Measurements from ENCODE around the gene THUMPD2. TPM values are rescaled to one million over a fixed set of nuclear protein-coding genes. Genes with fewer than 3 reads are reported as not detected.

THUMPD2 gene
- total RNA-seq, 1 donor from 2014 or later, result 9.8 TPM

DNA sequence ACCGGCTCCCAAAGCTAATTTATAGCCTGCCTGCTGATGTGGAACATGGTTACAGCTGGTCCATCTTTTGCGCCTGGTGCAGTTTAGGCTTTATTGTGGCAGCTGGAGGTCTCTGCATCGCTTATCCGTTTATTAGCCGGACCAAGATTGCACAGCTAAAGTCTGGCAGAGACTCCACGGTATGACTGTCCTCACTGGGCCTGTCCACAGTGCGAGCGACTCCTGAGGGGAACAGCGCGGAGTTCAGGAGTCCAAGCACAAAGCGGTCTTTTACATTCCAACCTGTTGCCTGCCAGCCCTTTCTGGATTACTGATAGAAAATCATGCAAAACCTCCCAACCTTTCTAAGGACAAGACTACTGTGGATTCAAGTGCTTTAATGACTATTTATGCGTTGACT lies 62.0 kb downstream of the THUMPD2 start:
- DNase-seq (ENCODE audit: low read depth), result no peak

DNA sequence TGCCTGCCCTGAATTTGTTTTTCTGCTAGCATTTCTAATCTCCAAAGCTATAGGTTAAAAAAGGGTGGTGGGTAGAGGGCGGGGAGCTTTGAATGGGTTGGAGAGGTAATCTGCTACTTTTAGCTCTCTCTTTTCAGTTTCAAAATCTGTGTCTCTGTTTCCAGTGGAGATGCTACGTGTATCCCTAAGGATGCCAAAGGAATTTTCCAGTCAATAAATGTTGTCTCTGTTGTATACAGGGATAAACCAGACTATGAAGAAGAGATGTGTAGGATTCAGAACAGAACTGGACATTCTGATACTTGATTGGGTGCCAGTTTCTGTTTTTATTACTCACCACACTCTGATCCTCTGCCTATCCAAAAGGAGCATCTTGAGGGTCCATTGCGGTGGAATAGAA lies 63.2 kb downstream of the THUMPD2 start:
- no peak for DNase-seq (ENCODE audit: low read depth)

DNA sequence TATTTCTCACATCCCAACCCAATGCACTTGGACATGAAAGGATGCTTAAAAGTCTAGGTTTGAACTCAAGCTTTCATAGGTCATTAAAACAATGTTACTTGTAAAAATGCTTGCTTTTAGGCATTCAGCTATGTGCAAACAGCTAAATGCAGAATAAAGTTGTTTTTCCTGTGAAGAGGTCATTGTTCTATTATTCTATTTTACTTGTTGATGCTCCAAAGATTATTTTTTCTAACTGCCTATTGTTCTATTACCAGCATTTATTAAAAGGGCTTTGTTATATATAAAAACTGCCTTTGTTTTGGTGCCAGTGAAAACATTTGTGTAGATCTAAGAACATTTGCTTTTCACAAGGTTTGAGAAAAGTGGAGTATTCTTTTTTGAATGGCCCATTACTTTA lies 64.0 kb downstream of the THUMPD2 start:
- DNase-seq (ENCODE audit: low read depth), result no peak

GRCh38 chr2:39712953-39713352 lies 66.1 kb downstream of the THUMPD2 start:
- no peak for DNase-seq (ENCODE audit: low read depth)

DNA sequence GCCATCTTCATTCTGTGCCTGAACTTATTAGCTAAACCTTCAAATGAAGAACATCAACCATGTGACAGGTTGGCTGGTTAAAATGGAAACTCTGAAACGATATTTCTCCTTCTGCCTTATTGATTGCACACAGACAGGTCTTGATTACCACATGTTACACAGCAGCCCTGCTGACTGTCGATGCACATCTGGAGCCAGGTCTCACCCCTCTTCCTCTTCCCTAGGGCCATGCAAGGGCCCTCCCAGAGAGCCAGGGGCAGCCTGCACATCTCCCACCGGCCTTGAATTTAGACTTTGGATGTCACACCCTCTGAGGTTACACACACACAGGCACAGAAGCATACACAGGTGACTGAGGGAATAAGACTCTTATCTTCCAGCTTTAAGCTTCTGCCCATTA lies 68.3 kb downstream of the THUMPD2 start:
- DNase-seq (ENCODE audit: low read depth), result no peak

DNA sequence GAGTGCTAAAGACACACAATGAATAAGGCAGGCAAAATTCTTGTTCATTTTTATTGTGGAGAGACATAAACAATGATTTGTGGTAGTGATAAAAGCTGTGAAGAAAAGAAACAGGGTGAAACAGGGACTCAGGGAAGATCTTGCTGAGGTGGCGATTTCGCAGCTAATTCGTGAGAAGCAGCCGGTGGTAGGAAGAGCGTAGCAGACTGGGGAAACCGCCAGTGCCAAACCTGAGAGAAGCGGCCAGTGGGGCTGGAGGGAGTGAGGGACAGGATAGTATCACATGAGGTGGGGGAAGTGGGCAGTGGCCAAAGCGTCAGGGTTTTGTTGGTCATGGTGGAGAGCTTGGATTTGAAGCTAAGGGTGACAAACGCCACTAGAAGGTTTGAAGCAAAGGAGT lies 71.1 kb downstream of the THUMPD2 start:
- DNase-seq (ENCODE audit: low read depth), result no peak

- no peak for DNase-seq (ENCODE audit: low read depth)
Measured at GRCh38 chr2:39706945-39707344, 72.1 kb downstream of the THUMPD2 start.

GRCh38 chr2:39706312-39706711 lies 72.7 kb downstream of the THUMPD2 start:
- no peak for DNase-seq (ENCODE audit: low read depth)

- DNase-seq (ENCODE audit: low read depth), result no peak
Measured at GRCh38 chr2:39705638-39706037, 73.4 kb downstream of the THUMPD2 start.

- no peak for DNase-seq (ENCODE audit: low read depth)
Measured at GRCh38 chr2:39704540-39704939, 74.5 kb downstream of the THUMPD2 start.

- DNase-seq (ENCODE audit: low read depth), result no peak
Measured at GRCh38 chr2:39703181-39703872, 75.7 kb downstream of the THUMPD2 start.

DNA sequence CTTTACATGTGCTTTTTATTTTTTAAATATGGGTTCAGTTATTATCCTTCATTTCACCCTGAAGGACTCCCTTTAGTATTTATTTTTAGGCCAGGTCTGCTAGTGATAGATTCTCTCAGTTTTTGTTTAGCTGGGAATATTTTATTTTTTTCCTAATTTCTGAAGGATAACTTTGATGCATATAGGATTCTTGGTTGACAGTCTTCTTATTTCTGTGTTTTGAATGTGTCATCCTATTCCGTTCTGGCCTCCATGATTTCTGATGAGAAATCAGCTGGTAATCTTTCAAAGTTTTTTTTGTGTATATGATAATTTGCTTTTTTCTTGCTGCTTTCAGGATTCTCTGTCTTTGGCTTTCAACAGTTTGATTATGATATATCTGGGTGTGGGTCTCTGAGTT lies 77.9 kb downstream of the THUMPD2 start:
- no peak for DNase-seq (ENCODE audit: low read depth)

DNA sequence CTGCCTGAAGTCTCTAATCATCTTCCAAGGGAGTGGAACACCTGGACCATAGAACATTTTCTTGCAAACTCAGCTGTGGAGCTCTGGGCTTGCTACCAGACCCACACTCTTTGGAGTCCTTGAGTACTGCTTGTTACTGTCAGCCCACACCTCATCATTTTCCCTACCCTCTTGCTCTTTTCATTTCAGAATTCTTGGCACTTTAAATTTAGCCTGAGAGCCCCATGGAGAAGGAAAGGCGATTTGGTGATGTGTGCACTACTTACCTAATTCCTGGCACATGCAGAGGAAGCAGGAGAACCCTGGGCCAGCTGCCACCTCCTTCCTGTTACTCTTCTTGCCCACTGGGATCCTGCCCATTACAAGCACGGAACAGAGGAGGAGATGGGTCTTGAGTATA lies 81.6 kb downstream of the THUMPD2 start:
- DNase-seq (ENCODE audit: low read depth), result no peak

GRCh38 chr2:39696838-39697237 lies 82.2 kb downstream of the THUMPD2 start:
- DNase-seq (ENCODE audit: low read depth), result peak; percentile 81

DNA sequence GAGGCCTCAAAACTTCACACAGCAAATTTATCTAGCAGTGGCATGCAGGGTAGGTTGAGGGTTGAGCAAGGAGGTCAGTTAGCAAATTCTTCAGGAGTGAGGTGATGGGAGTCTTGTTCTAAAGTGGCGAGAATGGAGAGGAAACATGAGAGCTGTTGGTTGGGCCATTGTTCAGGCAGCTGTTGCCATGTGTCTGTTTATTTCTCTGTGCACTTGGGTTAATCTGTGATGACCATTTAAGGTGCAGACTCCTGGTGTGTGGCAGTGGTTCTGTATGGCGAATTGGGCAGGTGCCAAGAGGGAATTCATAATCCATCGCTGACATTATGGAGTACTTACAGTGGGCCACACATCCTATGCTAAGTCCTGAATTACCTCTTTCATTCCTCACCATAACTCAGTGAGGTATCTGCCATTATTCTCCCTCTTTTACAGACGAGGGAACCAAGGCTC lies 82.9 kb downstream of the THUMPD2 start:
- peak; percentile 94 for DNase-seq (ENCODE audit: low read depth)

- DNase-seq (ENCODE audit: low read depth), result no peak
Measured at GRCh38 chr2:39693245-39693644, 85.8 kb downstream of the THUMPD2 start.

- no peak for DNase-seq (ENCODE audit: low read depth)
Measured at GRCh38 chr2:39689876-39690275, 89.2 kb downstream of the THUMPD2 start.

DNA sequence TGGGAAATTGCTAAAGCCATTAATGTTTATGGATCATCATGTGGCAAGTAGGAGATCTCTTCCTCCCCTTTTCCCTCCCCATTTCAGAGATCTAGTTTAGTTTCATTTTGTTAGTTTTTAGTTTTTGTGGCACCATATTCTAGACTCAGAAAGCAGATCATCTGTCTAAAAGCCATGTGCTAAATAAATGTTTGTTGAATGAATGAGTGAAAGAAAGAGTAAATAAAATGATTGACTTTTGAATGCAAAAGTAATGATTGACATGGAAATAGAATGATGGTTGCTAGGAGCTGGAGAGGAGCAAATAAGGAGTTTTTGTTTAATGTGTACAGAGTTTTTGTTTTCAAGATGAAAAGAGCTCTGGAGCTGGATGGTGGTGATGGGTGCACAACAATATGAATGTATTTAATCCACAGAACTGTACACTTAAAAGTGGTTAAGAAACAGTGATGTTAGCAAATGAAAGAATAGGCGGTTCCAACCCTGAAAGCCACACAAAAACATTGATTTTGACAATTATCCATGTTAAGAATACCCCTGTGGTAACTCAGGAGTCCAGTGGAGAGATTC lies 89.7 kb downstream of the THUMPD2 start:
- no peak for DNase-seq (ENCODE audit: low read depth)

- no peak for DNase-seq (ENCODE audit: low read depth)
Measured at GRCh38 chr2:39688181-39688580, 90.9 kb downstream of the THUMPD2 start.

DNA sequence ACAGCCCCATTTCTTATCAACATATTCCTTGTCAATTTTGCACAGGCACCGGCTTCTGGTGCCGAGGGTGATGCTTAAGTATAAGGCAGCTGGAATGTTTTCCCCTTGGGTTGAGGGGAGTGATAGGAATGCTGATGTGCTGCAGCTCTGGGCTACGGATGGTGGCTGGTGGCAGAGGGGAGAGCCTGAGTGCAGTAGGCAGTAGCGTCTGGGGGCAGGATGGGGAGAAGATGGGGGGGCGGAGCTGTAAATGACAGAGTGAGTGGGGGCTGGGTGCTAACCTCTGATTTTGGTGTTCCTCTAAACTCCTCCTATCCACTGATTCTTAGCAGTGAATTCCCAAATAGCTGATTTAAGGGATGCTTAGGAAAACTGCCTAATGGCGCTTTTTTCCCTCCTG lies 92.6 kb downstream of the THUMPD2 start:
- no peak for DNase-seq (ENCODE audit: low read depth)
